Gastrocnemius medialis (tissue), 4 donors: ENCODE data around the gene NAV2. TPM values are rescaled to one million over a fixed set of nuclear protein-coding genes. Genes with fewer than 3 reads are reported as not detected.

Source experiments
- ATAC-seq, 2 donors: fragments of 150-250 bp; one replicate each; pipeline ENCODE4 v1.9.1; 2016
- DNase-seq, 2 donors: peaks; one replicate each; pipeline ENCODE4 v3.0.0-alpha.2; 2019
- H3K27ac ChIP-seq, 4 donors: fragments of 200-600 bp; sonication (generic); 1 replicate in 1 of 4; 2 replicates in 3 of 4; pipeline ENCODE4 v1.5.1; 2016 to 2018; ENCODE audit warnings: mild to moderate bottlenecking in 2 of 4, moderate library complexity in 1 of 4
- H3K27me3 ChIP-seq, 3 donors: fragments of 200-600 bp; sonication (generic) in 2 of 3; 1 replicate in 1 of 3; 2 replicates in 2 of 3; pipeline versions ENCODE4 v1.5.1 to v1.6.0; 2016 to 2019; ENCODE audit warnings: mild to moderate bottlenecking in 1 of 3, moderate library complexity in 1 of 3
- H3K36me3 ChIP-seq, 2 donors: fragments of 200-600 bp; sonication (generic) in 1 of 2; one replicate each; pipeline ENCODE4 v1.5.1; 2017 to 2018
- H3K4me1 ChIP-seq, 2 donors: fragments of 200-600 bp; sonication (generic) in 1 of 2; one replicate each; pipeline ENCODE4 v1.5.1; 2016 to 2017; ENCODE audit warnings: mild to moderate bottlenecking in 2 of 2
- H3K4me3 ChIP-seq, 4 donors: fragments of 200-600 bp; sonication (generic) in 3 of 4; 1 replicate in 1 of 4; 2 replicates in 3 of 4; pipeline ENCODE4 v1.5.1; 2016 to 2019; ENCODE audit warnings: mild to moderate bottlenecking in 2 of 4
- H3K9me3 ChIP-seq, 3 donors: fragments of 200-600 bp; sonication (generic) in 2 of 3; 1 replicate in 1 of 3; 2 replicates in 2 of 3; pipeline ENCODE4 v1.5.1; 2016 to 2019
- CTCF ChIP-seq, 5 experiments: fragments of 450-650 bp in 3 of 5; fragments of 200-600 bp in 2 of 5; sonication (generic) in 2 of 5; IDR thresholded peaks in 4 of 5; conservative IDR thresholded peaks in 1 of 5; 1 replicate in 4 of 5; 2 replicates in 1 of 5; pipeline ENCODE4 v1.5.1; 2016 to 2019; ENCODE audit warnings: antibody characterized with exemption in 5 of 5, mild to moderate bottlenecking in 3 of 5, moderate library complexity in 3 of 5
- POLR2A ChIP-seq, 2 donors: fragments of 450-650 bp; IDR thresholded peaks; one replicate each; pipeline ENCODE4 v1.6.1; 2017; ENCODE audit warnings: antibody characterized with exemption in 2 of 2, mild to moderate bottlenecking in 2 of 2, moderate library complexity in 2 of 2
- in situ Hi-C, 4 donors: fragments of 200-750 bp; cut with MboI; loops; one replicate each; pipeline versions ENCODE4 v1.15.0 to v1.8.0; 2017; ENCODE audit warnings: low sequenced_read_pairs in 4 of 4
- intact Hi-C: fragments of 100-400 bp; cut with DNase I; formaldehyde crosslinking; loops from one replicate; pipeline ENCODE4 v1.15.1; 2023; ENCODE audit warnings: low total_unique reads
- total RNA-seq, 4 donors: library from RNA; depleted of rRNA; stranded (reverse); fragments of >200 nt; gene quantifications; one replicate each; pipeline versions ENCODE4 v1.1.0 to v1.2.3, GENCODE V29; 2016

NAV2 gene
- total RNA-seq, 4 donors from 2014 or later = 3.2 to 7.7 (median 5.5) TPM

- Histone ChIP-seq H3K4me1 (no peaks in the 10 kb centered on the region), H3K9me3 (no peaks in the 10 kb centered on the region), H3K27me3 (no peaks in the 10 kb centered on the region), H3K36me3 (no peaks in the 10 kb centered on the region), H3K4me3 (no peak overlapping the region), H3K27ac (no peak overlapping the region)
- intact Hi-C loops = no loop called here
- in situ Hi-C loops = no loop called here
- TF ChIP-seq CTCF (IDR thresholded peaks at IDR 0.05 in 4 of 5, conservative IDR thresholded peaks at IDR 0.05 in 1 of 5) = no peak
- DNase-seq (no peak), ATAC-seq (no peak)
Observed at GRCh38 chr11:19794161-19794560, 81.5 kb downstream of the NAV2 start.

- Histone ChIP-seq H3K27me3 (no peaks in the 10 kb centered on the region), H3K27ac (no peak overlapping the region), H3K4me3 (no peak overlapping the region), H3K36me3 (no peaks in the 10 kb centered on the region), H3K4me1 (no peaks in the 10 kb centered on the region), H3K9me3 (no peaks in the 10 kb centered on the region)
- DNase-seq (no peak), ATAC-seq (no peak)
- TF ChIP-seq POLR2A (IDR thresholded peaks at IDR 0.05) (no peak), CTCF (IDR thresholded peaks at IDR 0.05 in 4 of 5, conservative IDR thresholded peaks at IDR 0.05 in 1 of 5) (no peak)
- in situ Hi-C loops = no loop called here
- intact Hi-C loops = no loop called here
Observed at GRCh38 chr11:19795082-19795481, 82.4 kb downstream of the NAV2 start.

- Histone ChIP-seq H3K27ac (no peak overlapping the region), H3K4me1 (peaks cover 1 to 3% of the 10 kb centered on the region in 2 donors), H3K9me3 (no peaks in the 10 kb centered on the region), H3K36me3 (no peaks in the 10 kb centered on the region), H3K4me3 (no peak overlapping the region), H3K27me3 (no peaks in the 10 kb centered on the region)
- ATAC-seq = no peak
- no peak for DNase-seq
- intact Hi-C loops = no loop called here
- TF ChIP-seq CTCF (IDR thresholded peaks at IDR 0.05 in 4 of 5, conservative IDR thresholded peaks at IDR 0.05 in 1 of 5) (no peak), POLR2A (IDR thresholded peaks at IDR 0.05) (no peak)
- in situ Hi-C loops = no loop called here
Observed at GRCh38 chr11:19800162-19800561, 87.5 kb downstream of the NAV2 start.

GRCh38 chr11:19800714-19801519, 88.3 kb downstream of the NAV2 start:
- peaks cover 9 to 10% of the 10 kb centered on the region in 2 donors for H3K4me1 ChIP-seq
- H3K4me3 ChIP-seq = no peak overlapping the region
- in situ Hi-C loops = no loop called here
- DNase-seq (no peak), ATAC-seq (no peak)
- intact Hi-C loops = no loop called here
- no peak for TF ChIP-seq POLR2A (IDR thresholded peaks at IDR 0.05)
- TF ChIP-seq CTCF (IDR thresholded peaks at IDR 0.05 in 4 of 5, conservative IDR thresholded peaks at IDR 0.05 in 1 of 5) = no peak
- no peak overlapping the region for H3K27ac ChIP-seq
- H3K9me3 ChIP-seq = no peaks in the 10 kb centered on the region
- H3K36me3 ChIP-seq = no peaks in the 10 kb centered on the region
- H3K27me3 ChIP-seq = no peaks in the 10 kb centered on the region
